NB4 (cell line): Measurements from ENCODE around the gene UST.

Experiments
- DNase-seq: peaks from one replicate; pipeline ENCODE4 v3.0.0; 2010; ENCODE audit warnings: low read depth
- H3K4me3 ChIP-seq: one replicate; pipeline ENCODE4 v1.5.1; 2011; ENCODE audit warnings: mild to moderate bottlenecking, low read depth, low read length, moderate library complexity
- MYC ChIP-seq: IDR thresholded peaks from 2 replicates; pipeline ENCODE4 v1.6.1; 2011; ENCODE audit warnings: low read depth, low read length
- POLR2A ChIP-seq: IDR thresholded peaks from 2 replicates; pipeline ENCODE4 v1.6.1; 2011; ENCODE audit warnings: mild to moderate bottlenecking; ENCODE audit not compliant: insufficient read length; ENCODE audit errors: extremely low read depth
- TF ChIP-seq, protein P1 (sequence below): IDR thresholded peaks from 2 replicates; pipeline ENCODE4 v1.6.1; 2011; ENCODE audit warnings: low read depth, low read length
- TF ChIP-seq, protein P2 (sequence below): IDR thresholded peaks from one replicate; pipeline ENCODE4 v1.5.1; 2012; ENCODE audit warnings: low read depth, low read length

UST gene

DNA sequence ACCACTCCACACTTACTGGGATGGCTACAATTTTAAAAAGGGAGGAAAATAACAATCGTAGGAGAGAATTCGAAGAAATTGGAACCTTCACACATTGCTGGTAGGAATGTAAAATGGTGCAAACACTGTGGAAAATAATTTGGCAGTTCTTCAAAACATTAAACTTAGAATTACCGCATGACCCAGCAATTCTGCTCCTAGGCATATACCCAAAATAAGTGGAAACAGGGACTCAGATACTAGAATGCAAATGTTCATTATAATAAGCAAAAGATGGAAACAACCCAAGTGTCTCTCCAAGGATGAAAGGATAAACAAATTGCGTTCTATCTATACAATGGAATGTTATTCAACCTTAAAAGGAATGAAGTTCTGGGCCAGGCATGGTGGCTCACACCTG, 325.2 kb downstream of the UST start:
- no peak overlapping the region for H3K4me3 ChIP-seq
- TF ChIP-seq, protein P1, sequence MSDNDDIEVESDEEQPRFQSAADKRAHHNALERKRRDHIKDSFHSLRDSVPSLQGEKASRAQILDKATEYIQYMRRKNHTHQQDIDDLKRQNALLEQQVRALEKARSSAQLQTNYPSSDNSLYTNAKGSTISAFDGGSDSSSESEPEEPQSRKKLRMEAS: no peak
- TF ChIP-seq MYC: no peak
- TF ChIP-seq, protein P2, sequence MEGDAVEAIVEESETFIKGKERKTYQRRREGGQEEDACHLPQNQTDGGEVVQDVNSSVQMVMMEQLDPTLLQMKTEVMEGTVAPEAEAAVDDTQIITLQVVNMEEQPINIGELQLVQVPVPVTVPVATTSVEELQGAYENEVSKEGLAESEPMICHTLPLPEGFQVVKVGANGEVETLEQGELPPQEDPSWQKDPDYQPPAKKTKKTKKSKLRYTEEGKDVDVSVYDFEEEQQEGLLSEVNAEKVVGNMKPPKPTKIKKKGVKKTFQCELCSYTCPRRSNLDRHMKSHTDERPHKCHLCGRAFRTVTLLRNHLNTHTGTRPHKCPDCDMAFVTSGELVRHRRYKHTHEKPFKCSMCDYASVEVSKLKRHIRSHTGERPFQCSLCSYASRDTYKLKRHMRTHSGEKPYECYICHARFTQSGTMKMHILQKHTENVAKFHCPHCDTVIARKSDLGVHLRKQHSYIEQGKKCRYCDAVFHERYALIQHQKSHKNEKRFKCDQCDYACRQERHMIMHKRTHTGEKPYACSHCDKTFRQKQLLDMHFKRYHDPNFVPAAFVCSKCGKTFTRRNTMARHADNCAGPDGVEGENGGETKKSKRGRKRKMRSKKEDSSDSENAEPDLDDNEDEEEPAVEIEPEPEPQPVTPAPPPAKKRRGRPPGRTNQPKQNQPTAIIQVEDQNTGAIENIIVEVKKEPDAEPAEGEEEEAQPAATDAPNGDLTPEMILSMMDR: no peak
- no peak for TF ChIP-seq POLR2A
- DNase-seq: no peak

GRCh38 chr6:149074832-149075258, 328.0 kb downstream of the UST start:
- no peak overlapping the region for H3K4me3 ChIP-seq
- no peak for DNase-seq
- TF ChIP-seq, protein P2: no peak
- TF ChIP-seq POLR2A (no peak), MYC (no peak)
- TF ChIP-seq, protein P1: no peak

DNA sequence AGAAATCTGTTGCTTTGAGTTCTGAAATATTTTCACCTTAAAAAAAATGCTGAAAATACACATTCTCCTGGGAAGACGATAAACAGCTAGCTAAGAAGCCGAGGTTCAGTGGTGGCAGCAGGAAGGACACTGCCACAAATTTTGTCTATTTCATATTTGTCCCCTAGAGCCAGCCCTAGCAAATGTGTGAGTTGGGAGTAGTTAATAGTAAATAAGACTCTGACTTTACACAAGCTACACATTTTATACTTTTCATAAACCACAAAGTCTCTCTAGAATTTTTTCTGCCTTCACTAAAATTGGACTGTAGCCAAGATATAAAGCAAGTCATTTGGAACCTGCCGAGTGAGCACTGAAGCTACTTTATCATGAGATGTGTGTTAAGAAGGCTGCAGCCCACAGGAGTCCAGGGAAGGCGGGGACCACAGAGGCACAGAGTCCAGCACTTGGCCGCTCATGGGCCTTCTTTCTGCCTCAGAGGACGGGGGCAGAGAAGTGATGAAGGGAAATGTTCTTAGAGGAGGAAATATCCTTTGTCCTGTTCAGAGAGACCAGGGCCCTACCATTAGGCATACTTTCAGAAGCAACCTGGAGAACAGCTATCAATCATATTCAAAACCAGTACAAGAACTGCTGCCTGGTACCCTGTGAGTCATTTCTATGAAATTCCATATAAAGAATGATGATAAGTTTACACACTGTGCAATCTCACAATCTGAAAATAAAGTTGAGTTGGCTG, 329.0 kb downstream of the UST start:
- TF ChIP-seq, protein P2: no peak
- no peak for DNase-seq
- H3K4me3 ChIP-seq: no peak overlapping the region

- H3K4me3 ChIP-seq: no peak overlapping the region
- TF ChIP-seq MYC (no peak), POLR2A (no peak)
- TF ChIP-seq, protein P2: no peak
- TF ChIP-seq, protein P1: no peak
These were observed 329.5 kb downstream of the UST start for GRCh38 chr6:149076355-149076734.

DNA sequence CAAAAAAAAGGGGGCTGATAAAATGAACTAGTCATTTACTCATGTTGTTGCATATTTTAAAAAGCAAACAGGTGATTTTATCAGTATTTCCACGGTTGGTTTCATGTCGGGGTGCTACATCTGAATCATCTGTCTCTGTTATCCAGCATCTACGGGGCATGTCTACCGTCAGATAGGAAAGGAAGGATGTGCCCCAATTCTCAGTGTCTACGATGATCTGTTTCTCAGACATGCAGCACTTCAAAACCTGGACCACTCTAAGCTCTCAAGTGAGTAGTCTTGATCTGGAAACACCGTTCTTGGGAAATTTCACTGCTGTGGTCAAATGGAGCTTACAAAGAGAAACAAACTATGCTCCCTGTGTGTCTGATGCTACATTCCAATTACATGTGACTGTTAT, 330.4 kb downstream of the UST start:
- no peak for DNase-seq
- TF ChIP-seq POLR2A (no peak), MYC (no peak)
- TF ChIP-seq, protein P1: no peak
- TF ChIP-seq, protein P2: no peak
- H3K4me3 ChIP-seq: no peak overlapping the region

More at GRCh38 chr6:149076355-149076734, 329.5 kb downstream of the UST start:
- DNase-seq: no peak
